ENCODE measurements around the gene ROBO1. TPM values are rescaled to one million over a fixed set of nuclear protein-coding genes. Genes with fewer than 3 reads are reported as not detected.

ROBO1 gene
- total RNA-seq, 1 donor: 88.5 TPM

GRCh38 chr3:79038636-79039035, 729.2 kb downstream of the ROBO1 start:
- no peak overlapping the region for H3K4me3 ChIP-seq (ENCODE audit: low read depth, low read length)
- no peak for DNase-seq (ENCODE audit: low read depth)
- TF ChIP-seq CTCF (IDR thresholded peaks at IDR 0.05; ENCODE audit: insufficient read depth, low read depth, low read length): no peak

- H3K4me3 ChIP-seq (ENCODE audit: low read depth, low read length): no peak overlapping the region
- DNase-seq (ENCODE audit: low read depth): no peak
- no peak for TF ChIP-seq CTCF (IDR thresholded peaks at IDR 0.05; ENCODE audit: insufficient read depth, low read depth, low read length)
These were observed 729.7 kb downstream of the ROBO1 start for GRCh38 chr3:79038057-79038456.

- DNase-seq (ENCODE audit: low read depth): peak; percentile 58
These were observed 735.0 kb downstream of the ROBO1 start for GRCh38 chr3:79032686-79033318.

GRCh38 chr3:79030157-79030556, 737.6 kb downstream of the ROBO1 start:
- H3K4me3 ChIP-seq (ENCODE audit: low read depth, low read length): no peak overlapping the region
- TF ChIP-seq CTCF (IDR thresholded peaks at IDR 0.05; ENCODE audit: insufficient read depth, low read depth, low read length): no peak
- DNase-seq (ENCODE audit: low read depth): no peak

More at GRCh38 chr3:79032686-79033318, 735.0 kb downstream of the ROBO1 start:
- no peak overlapping the region for H3K4me3 ChIP-seq (ENCODE audit: low read depth, low read length)
- peak; percentile 49 for TF ChIP-seq CTCF (IDR thresholded peaks at IDR 0.05; ENCODE audit: insufficient read depth, low read depth, low read length)

- no peak for DNase-seq (ENCODE audit: low read depth)
- no peak overlapping the region for H3K4me3 ChIP-seq (ENCODE audit: low read depth, low read length)
- no peak for TF ChIP-seq CTCF (IDR thresholded peaks at IDR 0.05; ENCODE audit: insufficient read depth, low read depth, low read length)
These were observed 738.9 kb downstream of the ROBO1 start for GRCh38 chr3:79028916-79029315.

GRCh38 chr3:79027593-79027992, 740.2 kb downstream of the ROBO1 start:
- DNase-seq (ENCODE audit: low read depth): no peak
- no peak overlapping the region for H3K4me3 ChIP-seq (ENCODE audit: low read depth, low read length)
- no peak for TF ChIP-seq CTCF (IDR thresholded peaks at IDR 0.05; ENCODE audit: insufficient read depth, low read depth, low read length)

- no peak for TF ChIP-seq CTCF (IDR thresholded peaks at IDR 0.05; ENCODE audit: insufficient read depth, low read depth, low read length)
- H3K4me3 ChIP-seq (ENCODE audit: low read depth, low read length): no peak overlapping the region
- no peak for DNase-seq (ENCODE audit: low read depth)
These were observed 747.9 kb downstream of the ROBO1 start for GRCh38 chr3:79019924-79020173.
